A673 (cell line): ENCODE measurements around the gene RING1.

Experiments
- CTCF ChIP-seq: fragments of 300-800, 200-600 bp; sonication (generic); conservative IDR thresholded peaks from 2 replicates; pipeline ENCODE4 v1.5.1; 2017; ENCODE audit warnings: low read depth, mild to moderate bottlenecking, antibody characterized with exemption, low read length, moderate library complexity, mixed read lengths
- EZH2 ChIP-seq: fragments of 200-600 bp; sonication (generic); IDR thresholded peaks from 2 replicates; pipeline ENCODE4 v1.6.1; 2017; ENCODE audit warnings: borderline replicate concordance, low read depth, mild to moderate bottlenecking, mixed read lengths, antibody characterized with exemption, low read length; ENCODE audit not compliant: poor library complexity, severe bottlenecking

GRCh38 chr6:33200219-33201146 lies 7.8 kb upstream of the RING1 start, which contains the start of the genes RXRB and SLC39A7:
- TF ChIP-seq EZH2 (no peak), CTCF (no peak)
